Stomach smooth muscle (tissue), 2 donors: ENCODE data around the gene PSMA2.
A peak's percentile ranks its signal among the peaks of the same experiment; 100 is the strongest.

Experiments
- H3K27ac ChIP-seq: one replicate; pipeline ENCODE4 v1.7.0; 2013; ENCODE audit warnings: mild to moderate bottlenecking, low read length, inconsistent platforms
- H3K27me3 ChIP-seq, 2 donors: one replicate each; pipeline ENCODE4 v1.7.0; 2013; ENCODE audit warnings: low read length in 2 of 2; ENCODE audit not compliant: insufficient read depth in 2 of 2, control insufficient read depth in 1 of 2
- H3K36me3 ChIP-seq, 2 donors: one replicate each; pipeline ENCODE4 v1.7.0; 2013; ENCODE audit warnings: low read length in 2 of 2; ENCODE audit not compliant: control insufficient read depth in 2 of 2, insufficient read depth in 2 of 2
- H3K4me1 ChIP-seq: one replicate; pipeline ENCODE4 v1.7.0; 2013; ENCODE audit warnings: low read length; ENCODE audit not compliant: control insufficient read depth, insufficient read depth
- H3K4me3 ChIP-seq, 2 donors: one replicate each; pipeline ENCODE4 v1.7.0; 2013; ENCODE audit warnings: low read length in 2 of 2
- H3K9ac ChIP-seq, 2 donors: one replicate each; pipeline ENCODE4 v1.7.0; 2013; ENCODE audit warnings: low read length in 2 of 2, mild to moderate bottlenecking in 1 of 2
- H3K9me3 ChIP-seq, 2 donors: one replicate each; pipeline ENCODE4 v1.7.0; 2013; ENCODE audit warnings: low read length in 2 of 2; ENCODE audit not compliant: control insufficient read depth in 2 of 2
- donor health status: healthy.
- donor health status: Pancreatic carcinoma.

Gene PSMA2

DNA sequence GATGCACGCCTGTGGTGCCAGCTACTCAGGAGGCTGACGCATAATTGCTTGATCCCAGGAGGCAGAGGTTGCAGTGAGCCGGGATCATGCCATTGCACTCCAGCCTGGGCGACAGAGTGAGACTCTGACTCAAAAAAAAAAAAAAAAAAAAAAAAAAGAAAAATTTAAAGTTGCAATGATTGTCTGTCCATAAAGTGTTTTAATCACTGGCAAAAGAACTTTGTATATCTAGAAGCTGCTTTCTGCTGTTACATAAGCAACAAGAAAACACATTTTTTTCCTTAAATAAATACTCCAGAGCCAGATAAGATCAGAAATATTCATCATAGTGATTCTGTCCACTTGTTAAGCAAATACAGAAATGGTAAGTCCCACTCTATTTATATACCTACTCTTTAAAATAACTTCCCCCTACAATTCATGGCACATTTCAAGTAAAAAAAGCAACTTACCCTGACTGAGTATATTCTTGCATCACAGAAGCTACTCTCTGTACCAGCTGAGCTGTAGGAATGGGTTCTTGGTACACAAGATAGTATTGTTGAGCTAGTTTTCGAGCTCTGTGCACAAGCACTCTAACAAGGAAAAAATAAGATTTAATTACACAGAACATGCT lies 7.6 kb downstream of the PSMA2 start:
- Histone ChIP-seq H3K36me3 (peaks cover 25 to 57% of the 10 kb centered on the region in 2 donors), H3K4me1 (no peaks in the 10 kb centered on the region)

DNA sequence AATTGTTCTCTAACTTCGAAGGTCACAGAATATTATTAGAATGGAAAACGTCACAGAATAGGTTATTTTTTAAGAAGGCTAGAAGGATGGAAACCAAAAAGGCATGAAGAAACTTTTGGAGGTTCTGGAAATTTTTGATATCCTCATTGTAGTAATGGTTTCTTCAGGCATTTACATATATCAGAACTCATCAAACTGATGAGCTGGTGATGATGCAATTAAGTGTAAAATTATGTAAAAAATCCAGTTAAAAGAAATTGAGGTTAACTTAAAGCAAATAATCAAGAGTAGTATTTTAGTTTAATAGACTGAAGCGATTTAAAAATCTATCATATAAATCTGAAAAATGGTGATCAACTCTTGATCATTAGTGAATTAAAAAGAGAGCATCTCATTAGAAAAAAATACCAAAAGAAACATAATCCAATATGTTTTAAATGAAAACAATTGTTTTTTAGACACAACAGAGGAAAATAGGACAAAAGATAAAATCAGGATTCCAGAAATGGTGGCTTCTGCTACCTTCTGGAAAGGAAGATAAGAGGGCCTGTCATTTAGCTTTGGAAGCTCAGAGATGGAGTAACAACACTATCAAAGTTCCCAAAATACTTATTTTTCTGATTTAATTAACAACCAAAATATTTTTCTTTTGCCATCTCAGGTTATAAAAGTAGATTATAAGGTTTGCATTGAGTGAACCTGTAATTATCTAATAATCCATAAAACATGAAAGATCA lies 9.8 kb downstream of the PSMA2 start:
- Histone ChIP-seq H3K27ac (no peak overlapping the region), H3K4me3 (no peak overlapping the region), H3K9me3 (no peaks in the 10 kb centered on the region), H3K27me3 (no peaks in the 10 kb centered on the region), H3K4me1 (no peaks in the 10 kb centered on the region), H3K9ac (no peak overlapping the region), H3K36me3 (peaks cover 28 to 61% of the 10 kb centered on the region in 2 donors)

More for the DNA sequence above, 7.6 kb downstream of the PSMA2 start:
- Histone ChIP-seq H3K9ac (no peak overlapping the region), H3K9me3 (no peaks in the 10 kb centered on the region), H3K27ac (no peak overlapping the region), H3K4me3 (no peak overlapping the region), H3K27me3 (no peaks in the 10 kb centered on the region)

DNA sequence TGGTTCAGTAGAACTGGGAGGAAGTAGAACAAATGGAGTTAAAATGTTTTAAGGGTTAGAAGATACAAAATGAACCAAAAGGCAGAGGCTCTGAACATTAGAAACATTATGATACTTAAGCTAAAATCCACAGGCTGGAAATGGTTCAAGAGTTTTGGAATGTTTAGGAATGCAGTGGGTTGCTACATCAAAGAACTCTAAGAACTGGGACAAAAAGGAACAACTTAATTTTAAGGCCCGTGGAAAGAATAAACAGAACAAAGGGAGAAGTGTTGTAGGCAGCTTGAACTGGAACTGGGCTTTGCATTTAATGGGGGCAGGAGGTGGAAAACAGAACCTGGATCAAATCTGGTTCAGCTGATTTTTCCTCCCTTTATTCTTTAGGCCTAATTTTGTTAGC lies 16.6 kb downstream of the PSMA2 start:
- H3K9ac ChIP-seq, result no peak overlapping the region
- H3K27me3 ChIP-seq, result no peaks in the 10 kb centered on the region
- no peak overlapping the region for H3K4me3 ChIP-seq
- H3K27ac ChIP-seq, result no peak overlapping the region
- H3K9me3 ChIP-seq, result no peaks in the 10 kb centered on the region
- H3K36me3 ChIP-seq, result peaks cover 18 to 20% of the 10 kb centered on the region in 2 donors
- H3K4me1 ChIP-seq, result peaks cover 5% of the 10 kb centered on the region

DNA sequence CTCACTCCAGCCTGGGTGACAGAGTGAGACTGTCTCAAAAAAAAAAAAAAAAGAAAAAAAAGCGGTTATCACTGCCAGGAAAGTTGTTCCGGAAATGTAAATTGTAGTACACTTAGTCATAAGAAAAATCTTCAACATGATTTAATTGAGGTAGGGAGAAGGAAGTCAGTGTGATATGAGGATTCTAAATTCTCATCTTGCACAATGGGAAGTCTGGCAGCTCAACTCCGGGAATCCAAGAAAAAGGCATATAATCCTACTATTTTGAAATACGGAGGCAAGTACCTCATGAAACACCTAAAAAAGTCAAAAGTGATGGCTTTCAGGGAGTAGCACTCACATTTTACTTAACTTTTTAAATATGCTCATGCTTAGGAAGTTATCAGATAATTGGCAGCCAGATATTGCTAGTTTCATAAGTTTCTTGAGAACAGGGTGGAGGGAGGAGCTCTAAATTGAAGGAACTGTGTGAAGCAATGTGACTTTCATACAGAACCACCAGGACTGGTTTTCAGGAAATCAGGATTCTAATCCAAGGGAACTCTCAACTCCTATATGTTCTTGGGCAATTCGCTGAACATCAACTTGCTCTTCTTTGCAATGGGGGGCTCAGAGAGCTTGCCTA lies 17.4 kb downstream of the PSMA2 start:
- H3K4me3 ChIP-seq, result no peak overlapping the region
- H3K36me3 ChIP-seq, result peaks cover 10 to 13% of the 10 kb centered on the region in 2 donors
- no peaks in the 10 kb centered on the region for H3K9me3 ChIP-seq
- H3K9ac ChIP-seq, result no peak overlapping the region
- H3K27ac ChIP-seq, result no peak overlapping the region
- H3K27me3 ChIP-seq, result no peaks in the 10 kb centered on the region
- peaks cover 5% of the 10 kb centered on the region for H3K4me1 ChIP-seq

DNA sequence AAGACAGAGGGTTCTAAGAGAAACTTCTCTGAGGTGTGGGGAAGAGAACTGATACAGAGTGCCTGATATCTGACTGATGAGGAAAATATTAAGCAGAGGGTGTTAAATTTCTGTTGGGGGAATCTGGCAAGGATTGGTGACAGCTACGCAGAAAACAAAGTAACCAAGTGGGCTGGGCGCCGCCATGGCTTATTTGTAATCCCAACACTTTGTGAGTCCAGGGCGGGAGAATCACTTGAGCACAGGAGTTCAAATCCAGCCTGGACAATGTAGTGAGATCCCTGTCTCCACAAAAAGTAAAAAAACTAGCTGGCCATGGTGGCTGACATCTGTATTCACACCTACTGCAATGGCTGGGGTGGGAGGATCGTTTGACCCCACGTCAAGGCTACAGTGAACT lies 18.0 kb downstream of the PSMA2 start:
- Histone ChIP-seq H3K27ac (no peak overlapping the region), H3K9ac (no peak overlapping the region), H3K4me1 (peaks cover 5% of the 10 kb centered on the region), H3K36me3 (peaks cover 8 to 10% of the 10 kb centered on the region in 2 donors), H3K9me3 (no peaks in the 10 kb centered on the region), H3K27me3 (no peaks in the 10 kb centered on the region), H3K4me3 (no peak overlapping the region)

DNA sequence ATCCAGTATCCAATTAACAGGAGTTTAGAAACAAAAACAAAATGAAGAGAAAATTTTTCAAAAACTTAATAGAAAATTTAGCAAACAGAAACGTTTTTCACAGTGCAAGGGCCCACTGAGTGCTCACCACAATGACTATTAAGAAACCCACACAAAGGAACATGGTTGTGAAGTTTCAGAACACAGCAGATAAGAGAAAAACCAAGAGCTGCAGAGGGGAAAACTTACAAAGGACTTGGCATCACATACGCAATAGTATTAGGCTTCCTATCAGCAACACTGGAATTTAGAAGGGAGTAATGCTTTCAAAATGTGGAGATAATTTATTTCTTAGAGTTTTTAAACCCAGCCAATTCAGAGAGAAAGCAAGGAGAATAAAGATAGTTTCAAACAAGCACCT lies 18.4 kb downstream of the PSMA2 start:
- Histone ChIP-seq H3K9me3 (no peaks in the 10 kb centered on the region), H3K27me3 (no peaks in the 10 kb centered on the region), H3K36me3 (peaks cover 7 to 10% of the 10 kb centered on the region in 2 donors), H3K9ac (no peak overlapping the region), H3K4me3 (no peak overlapping the region), H3K27ac (no peak overlapping the region), H3K4me1 (peaks cover 5% of the 10 kb centered on the region)

DNA sequence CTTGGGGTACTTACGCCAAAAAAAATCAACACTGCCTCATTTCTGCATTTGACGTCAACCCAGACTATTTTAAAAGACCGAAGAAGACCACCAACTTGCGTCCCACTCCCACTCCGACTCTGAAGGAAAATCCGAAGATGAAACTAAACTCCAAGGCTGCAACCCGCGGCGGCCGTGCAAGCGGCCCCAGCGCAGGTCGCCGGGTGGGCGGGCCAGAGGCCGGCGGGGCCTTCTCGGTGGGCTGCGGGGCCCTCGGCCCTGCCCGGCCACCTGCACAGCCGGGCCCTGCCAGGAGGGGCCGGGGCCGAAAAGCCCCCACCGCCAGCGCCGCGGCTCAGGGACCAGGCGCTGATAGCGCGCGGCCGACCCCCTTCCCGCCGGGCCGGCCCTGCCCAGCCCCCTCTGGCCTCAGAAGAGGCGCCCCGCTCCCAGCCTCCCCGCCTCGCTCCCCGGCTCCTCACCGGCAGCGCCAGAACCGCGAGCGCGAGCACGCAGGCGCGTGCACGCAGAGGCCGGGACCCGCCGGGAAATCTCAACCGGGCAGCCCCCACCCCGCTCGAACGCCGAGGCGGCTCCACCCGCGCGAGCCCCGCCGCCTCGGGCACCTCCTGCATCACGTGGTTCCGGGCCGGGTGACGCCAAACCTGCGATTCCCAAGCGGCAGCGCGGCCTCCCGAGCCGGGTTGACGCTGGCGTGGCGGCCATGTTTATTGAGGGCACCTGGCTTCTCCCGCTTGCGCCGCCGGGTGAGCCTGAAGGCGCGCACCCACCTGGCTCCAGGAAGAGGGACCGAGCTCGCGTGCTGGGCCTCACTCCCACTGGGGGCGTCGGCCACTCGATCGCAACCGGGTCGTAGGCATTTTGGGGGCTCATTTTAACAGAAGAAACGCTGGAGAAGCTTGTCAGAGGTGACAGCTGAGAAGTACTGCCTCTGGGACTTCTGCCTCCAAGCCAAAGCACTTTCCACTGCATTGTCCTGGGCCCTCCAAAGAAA lies 20.2 kb downstream of the PSMA2 start, which contains the start of gene C7orf25:
C7orf25 (minus strand) TSS at position 617 of the 994 bp plus-strand sequence. CDS start 1,170 bp downstream, outside the sequence.
- Histone ChIP-seq H3K9me3 (no peaks in the 10 kb centered on the region), H3K36me3 (peaks cover 3 to 7% of the 10 kb centered on the region in 2 donors), H3K4me1 (peaks cover 5% of the 10 kb centered on the region), H3K27ac (no peak within 1 kb of the TSS), H3K27me3 (no peaks in the 10 kb centered on the region), H3K9ac (peak within 1 kb of the TSS; percentile 67 to 81), H3K4me3 (peak within 1 kb of the TSS; percentile 83 to 84)

DNA sequence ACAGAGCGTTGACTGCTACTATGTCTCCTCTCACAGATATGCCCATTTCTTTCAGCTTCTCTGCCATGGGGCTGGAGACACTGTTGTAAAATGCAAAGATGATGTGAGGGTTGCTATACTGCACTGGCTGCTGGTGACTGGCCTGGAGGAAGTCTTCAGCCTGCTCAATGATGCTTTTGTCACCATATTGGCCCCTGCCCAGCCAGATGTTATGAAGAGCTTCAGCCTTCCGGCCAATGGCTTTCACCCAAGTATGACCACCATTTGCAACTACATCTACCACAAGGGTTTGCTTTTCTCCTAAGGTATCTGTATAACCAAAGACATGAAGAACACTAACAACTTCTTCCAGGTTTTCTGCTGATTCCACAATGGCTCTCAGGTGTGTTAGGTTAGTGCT lies 21.7 kb downstream of the PSMA2 start:
- no peaks in the 10 kb centered on the region for H3K36me3 ChIP-seq
- H3K4me1 ChIP-seq, result peaks cover 5% of the 10 kb centered on the region
- no peak overlapping the region for H3K27ac ChIP-seq
- H3K27me3 ChIP-seq, result no peaks in the 10 kb centered on the region
- no peak overlapping the region for H3K9ac ChIP-seq
- peak overlapping the region in 1 of 2 donors; percentile 83 for H3K4me3 ChIP-seq
- no peaks in the 10 kb centered on the region for H3K9me3 ChIP-seq

DNA sequence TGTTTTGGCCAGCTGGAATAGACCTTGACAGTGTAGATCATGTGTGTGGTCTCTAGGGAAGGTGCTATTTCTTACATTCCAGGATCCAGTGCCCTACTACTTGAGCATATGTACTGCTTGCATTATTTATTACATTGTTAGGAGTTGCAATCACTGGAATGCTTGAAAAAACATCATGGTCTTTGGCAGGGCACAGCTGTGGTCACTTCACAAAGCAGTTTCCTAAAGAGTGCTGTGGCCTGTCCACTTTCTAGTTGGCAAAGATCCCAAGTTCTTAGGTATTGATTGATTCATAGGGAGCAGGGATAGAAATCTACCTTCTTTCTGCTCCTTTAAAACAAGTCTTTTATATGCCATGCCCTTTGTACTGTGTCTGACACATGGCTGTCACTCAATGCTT lies 24.7 kb downstream of the PSMA2 start:
- Histone ChIP-seq H3K4me3 (no peak overlapping the region), H3K9me3 (no peaks in the 10 kb centered on the region), H3K27me3 (no peaks in the 10 kb centered on the region), H3K9ac (no peak overlapping the region), H3K27ac (no peak overlapping the region), H3K4me1 (peaks cover 5% of the 10 kb centered on the region), H3K36me3 (no peaks in the 10 kb centered on the region)

DNA sequence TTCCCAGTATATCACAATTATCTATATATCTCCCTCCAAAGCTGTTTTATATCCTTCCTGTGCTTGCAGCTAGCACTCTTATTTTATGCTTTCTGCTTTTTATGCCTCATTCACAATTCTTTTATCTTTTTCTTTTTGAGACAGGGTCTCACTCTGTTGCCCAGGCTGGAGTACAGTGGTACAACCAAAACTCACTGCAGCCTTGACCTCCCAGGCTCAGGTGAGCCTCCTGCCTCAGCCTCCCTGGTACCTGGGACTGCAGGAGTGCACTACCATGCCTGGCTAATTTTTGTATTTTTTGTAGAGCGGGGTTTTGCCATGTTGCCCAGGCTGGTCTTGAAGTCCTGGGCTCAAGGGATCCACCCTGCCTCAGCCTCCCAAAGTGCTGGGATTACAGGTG lies 25.8 kb downstream of the PSMA2 start:
- Histone ChIP-seq H3K9ac (no peak overlapping the region), H3K9me3 (no peaks in the 10 kb centered on the region), H3K27ac (no peak overlapping the region), H3K36me3 (no peaks in the 10 kb centered on the region), H3K27me3 (no peaks in the 10 kb centered on the region), H3K4me3 (no peak overlapping the region), H3K4me1 (peaks cover 5% of the 10 kb centered on the region)
